Left renal cortex interstitium (tissue), 4 donors: ENCODE data around the gene INSIG1. TPM values are rescaled to one million over a fixed set of nuclear protein-coding genes. Genes with fewer than 3 reads are reported as not detected.

Experiments used
- DNase-seq, 4 donors: peaks; one replicate each; pipeline ENCODE4 v3.0.0-alpha.2; 2013; ENCODE audit warnings: low read depth in 4 of 4, low spot score in 2 of 4, missing footprints in 1 of 4
- polyA plus RNA-seq, 4 donors: library from polyadenylated mRNA; unstranded; fragments of 120-200 nt; gene quantifications; one replicate each; pipeline ENCODE4 v1.2.1, GENCODE V29; 2013; ENCODE audit not compliant: insufficient read length in 4 of 4

The INSIG1 gene
- 10 to 100 TPM; 24.7 to 38.0 (median 29.3) TPM for polyA plus RNA-seq

GRCh38 chr7:155297517-155298287 lies at the start of gene INSIG1:
TSS of gene INSIG1 (plus strand) at chr7:155297878. CDS start at chr7:155298286, 408 bp downstream.
- DNase-seq, result peak; percentile 59 to 86 (median 81)

- no peak for DNase-seq
Observed at GRCh38 chr7:155248366-155248756, 49.3 kb upstream of the INSIG1 start.

- no peak for DNase-seq
Observed at GRCh38 chr7:155251831-155252230, 45.8 kb upstream of the INSIG1 start.

GRCh38 chr7:155252444-155252887 lies 45.2 kb upstream of the INSIG1 start:
- no peak for DNase-seq

- no peak for DNase-seq
Observed at GRCh38 chr7:155252892-155253501, 44.7 kb upstream of the INSIG1 start.

GRCh38 chr7:155254018-155254417 lies 43.7 kb upstream of the INSIG1 start:
- no peak for DNase-seq

- DNase-seq, result no peak
Observed at GRCh38 chr7:155255071-155255470, 42.6 kb upstream of the INSIG1 start.

- DNase-seq, result no peak
Observed at GRCh38 chr7:155255621-155256020, 42.1 kb upstream of the INSIG1 start.

- DNase-seq, result no peak
Observed at GRCh38 chr7:155256081-155256760, 41.5 kb upstream of the INSIG1 start.

- no peak for DNase-seq
Observed at GRCh38 chr7:155256761-155257481, 40.8 kb upstream of the INSIG1 start.

- DNase-seq, result peak in 1 of 4 donors; percentile 36
Observed at GRCh38 chr7:155257482-155258225, 40.0 kb upstream of the INSIG1 start.

- no peak for DNase-seq
Observed at GRCh38 chr7:155258226-155258560, 39.5 kb upstream of the INSIG1 start.

GRCh38 chr7:155259866-155260497 lies 37.7 kb upstream of the INSIG1 start:
- no peak for DNase-seq

GRCh38 chr7:155260498-155260872 lies 37.2 kb upstream of the INSIG1 start:
- DNase-seq, result no peak

- no peak for DNase-seq
Observed at GRCh38 chr7:155261031-155261985, 36.4 kb upstream of the INSIG1 start.

- no peak for DNase-seq
Observed at GRCh38 chr7:155262031-155262430, 35.6 kb upstream of the INSIG1 start.

GRCh38 chr7:155263051-155263450 lies 34.6 kb upstream of the INSIG1 start:
- no peak for DNase-seq

- no peak for DNase-seq
Observed at GRCh38 chr7:155263581-155264143, 34.0 kb upstream of the INSIG1 start.
